ENCODE data around the gene HNMT. TPM values are rescaled to one million over a fixed set of nuclear protein-coding genes. Genes with fewer than 3 reads are reported as not detected.

HNMT gene
- polyA plus RNA-seq, 1 donor (not counting 4 experiments of a cell fraction or from before 2014, with no cell fraction given): 7.4 TPM

DNA sequence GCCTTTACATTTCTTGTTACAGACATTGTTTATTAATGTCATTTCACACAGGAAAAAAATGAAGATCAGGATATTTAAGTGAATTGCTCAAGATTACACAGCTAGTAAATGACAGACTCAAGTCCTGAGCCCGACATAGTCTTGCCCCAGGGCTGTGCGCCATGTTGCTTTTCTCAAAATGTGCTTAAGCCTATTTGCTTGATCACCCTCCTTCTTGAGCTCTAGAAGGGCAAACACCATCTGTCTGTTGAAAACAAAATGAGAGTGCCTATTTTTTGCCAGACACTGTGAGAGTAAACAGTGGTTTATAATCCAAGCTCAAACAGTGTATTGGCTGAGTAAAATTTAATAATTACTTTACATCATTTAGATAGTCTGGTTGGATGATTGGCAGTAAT, 34.8 kb upstream of the HNMT start:
- no peak overlapping the region for H2AFZ ChIP-seq (ENCODE audit: control insufficient read depth, low read length)
- peaks cover 6% of the 10 kb centered on the region for H3K4me1 ChIP-seq (ENCODE audit: control insufficient read depth, extremely low read depth, insufficient read depth, low read length)
- no peak overlapping the region for H3K4me3 ChIP-seq (ENCODE audit: control insufficient read depth in 2 of 3, extremely low read depth in 1 of 3, insufficient read depth in 2 of 3, low read depth in 1 of 3, low read length in 3 of 3)
- H3K4me2 ChIP-seq (ENCODE audit: control insufficient read depth, extremely low read depth, insufficient read depth, low read depth, low read length): no peak overlapping the region
- DNase-seq (ENCODE audit: low read depth, low spot score) (no peak), FAIRE-seq (peak; percentile 51)
- no peaks in the 10 kb centered on the region for H3K9me3 ChIP-seq (ENCODE audit: control insufficient read depth, low read depth, low read length)
- H3K27me3 ChIP-seq (ENCODE audit: control insufficient read depth, extremely low read depth, insufficient read depth, low read length): no peaks in the 10 kb centered on the region
- dilution Hi-C loops (cut with MboI; ENCODE audit: extremely low pct_ligation_motif_present, low sequenced_read_pairs): no loop called here
- no peaks in the 10 kb centered on the region for H3K79me2 ChIP-seq (ENCODE audit: control insufficient read depth, insufficient read depth, low read length)
- no peaks in the 10 kb centered on the region for H3K36me3 ChIP-seq (ENCODE audit: control insufficient read depth in 2 of 2, extremely low read depth in 1 of 2, insufficient read depth in 2 of 2, low read length in 2 of 2)
- no peak overlapping the region for H3K27ac ChIP-seq (ENCODE audit: control insufficient read depth, insufficient read depth, low read length)
- no peak overlapping the region for H3K9ac ChIP-seq (ENCODE audit: control insufficient read depth, extremely low read depth, insufficient read depth, low read length)
- TF ChIP-seq, protein P1, sequence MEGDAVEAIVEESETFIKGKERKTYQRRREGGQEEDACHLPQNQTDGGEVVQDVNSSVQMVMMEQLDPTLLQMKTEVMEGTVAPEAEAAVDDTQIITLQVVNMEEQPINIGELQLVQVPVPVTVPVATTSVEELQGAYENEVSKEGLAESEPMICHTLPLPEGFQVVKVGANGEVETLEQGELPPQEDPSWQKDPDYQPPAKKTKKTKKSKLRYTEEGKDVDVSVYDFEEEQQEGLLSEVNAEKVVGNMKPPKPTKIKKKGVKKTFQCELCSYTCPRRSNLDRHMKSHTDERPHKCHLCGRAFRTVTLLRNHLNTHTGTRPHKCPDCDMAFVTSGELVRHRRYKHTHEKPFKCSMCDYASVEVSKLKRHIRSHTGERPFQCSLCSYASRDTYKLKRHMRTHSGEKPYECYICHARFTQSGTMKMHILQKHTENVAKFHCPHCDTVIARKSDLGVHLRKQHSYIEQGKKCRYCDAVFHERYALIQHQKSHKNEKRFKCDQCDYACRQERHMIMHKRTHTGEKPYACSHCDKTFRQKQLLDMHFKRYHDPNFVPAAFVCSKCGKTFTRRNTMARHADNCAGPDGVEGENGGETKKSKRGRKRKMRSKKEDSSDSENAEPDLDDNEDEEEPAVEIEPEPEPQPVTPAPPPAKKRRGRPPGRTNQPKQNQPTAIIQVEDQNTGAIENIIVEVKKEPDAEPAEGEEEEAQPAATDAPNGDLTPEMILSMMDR (optimal IDR thresholded peaks at IDR 0.05 in 1 of 3, IDR thresholded peaks at IDR 0.05 in 1 of 3, conservative IDR thresholded peaks at IDR 0.05 in 1 of 3; ENCODE audit: extremely low read depth in 1 of 3, insufficient read depth in 2 of 3, low read length in 3 of 3): no peak
- TF ChIP-seq EZH2 (IDR thresholded peaks at IDR 0.05; ENCODE audit: low read length): no peak
- H4K20me1 ChIP-seq (ENCODE audit: control insufficient read depth, extremely low read depth, insufficient read depth, low read length): no peaks in the 10 kb centered on the region
- no peaks in the 10 kb centered on the region for H3K9me1 ChIP-seq (ENCODE audit: control insufficient read depth, extremely low read depth, insufficient read depth, low read length)

DNA sequence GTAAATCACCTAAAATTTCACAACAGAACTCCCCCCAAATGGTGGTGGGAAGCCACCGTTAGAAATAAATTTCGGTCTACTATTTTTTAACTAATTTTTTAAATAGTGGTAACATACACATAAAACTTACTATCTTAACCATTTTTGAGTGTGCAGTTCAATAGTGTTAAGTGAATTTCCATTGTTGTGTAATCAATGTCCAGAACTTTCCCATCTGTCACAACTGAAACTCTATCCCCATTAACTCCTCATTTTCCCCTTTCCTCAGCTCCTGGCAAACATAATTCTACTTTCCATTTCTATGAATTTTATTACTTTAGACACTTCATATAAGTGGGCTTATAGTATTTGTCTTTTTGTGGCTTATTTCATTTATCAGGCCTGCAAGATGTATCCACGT, 34.1 kb upstream of the HNMT start:
- FAIRE-seq (no peak), DNase-seq (ENCODE audit: low read depth, low spot score) (no peak)
- no peak overlapping the region for H3K9ac ChIP-seq (ENCODE audit: control insufficient read depth, extremely low read depth, insufficient read depth, low read length)
- H3K9me1 ChIP-seq (ENCODE audit: control insufficient read depth, extremely low read depth, insufficient read depth, low read length): no peaks in the 10 kb centered on the region
- no peak overlapping the region for H3K4me2 ChIP-seq (ENCODE audit: control insufficient read depth, extremely low read depth, insufficient read depth, low read depth, low read length)
- H4K20me1 ChIP-seq (ENCODE audit: control insufficient read depth, extremely low read depth, insufficient read depth, low read length): no peaks in the 10 kb centered on the region
- TF ChIP-seq, protein P1 (optimal IDR thresholded peaks at IDR 0.05 in 1 of 3, IDR thresholded peaks at IDR 0.05 in 1 of 3, conservative IDR thresholded peaks at IDR 0.05 in 1 of 3; ENCODE audit: extremely low read depth in 1 of 3, insufficient read depth in 2 of 3, low read length in 3 of 3): no peak
- TF ChIP-seq EZH2 (IDR thresholded peaks at IDR 0.05; ENCODE audit: low read length): no peak
- H3K27me3 ChIP-seq (ENCODE audit: control insufficient read depth, extremely low read depth, insufficient read depth, low read length): no peaks in the 10 kb centered on the region
- H3K79me2 ChIP-seq (ENCODE audit: control insufficient read depth, insufficient read depth, low read length): no peaks in the 10 kb centered on the region
- no peaks in the 10 kb centered on the region for H3K36me3 ChIP-seq (ENCODE audit: control insufficient read depth in 2 of 2, extremely low read depth in 1 of 2, insufficient read depth in 2 of 2, low read length in 2 of 2)
- H3K9me3 ChIP-seq (ENCODE audit: control insufficient read depth, low read depth, low read length): no peaks in the 10 kb centered on the region
- H2AFZ ChIP-seq (ENCODE audit: control insufficient read depth, low read length): no peak overlapping the region
- dilution Hi-C loops (cut with MboI; ENCODE audit: extremely low pct_ligation_motif_present, low sequenced_read_pairs): no loop called here
- peaks cover 6% of the 10 kb centered on the region for H3K4me1 ChIP-seq (ENCODE audit: control insufficient read depth, extremely low read depth, insufficient read depth, low read length)
- no peak overlapping the region for H3K4me3 ChIP-seq (ENCODE audit: control insufficient read depth in 2 of 3, extremely low read depth in 1 of 3, insufficient read depth in 2 of 3, low read depth in 1 of 3, low read length in 3 of 3)
- H3K27ac ChIP-seq (ENCODE audit: control insufficient read depth, insufficient read depth, low read length): no peak overlapping the region
